Islet of Langerhans (tissue), 1 donor: Measurements from ENCODE around the gene PKDREJ.
"Not testable (repeated sequence)": the region's sequence is repeated elsewhere in the genome, so short reads cannot be mapped to it uniquely, and the experiment has no call there.

Experiments used
- FAIRE-seq: peaks from one replicate; lab custom pipeline; 2011; peaks lifted over from hg19 to GRCh38; lab: Jason Lieb, UNC

PKDREJ gene

DNA sequence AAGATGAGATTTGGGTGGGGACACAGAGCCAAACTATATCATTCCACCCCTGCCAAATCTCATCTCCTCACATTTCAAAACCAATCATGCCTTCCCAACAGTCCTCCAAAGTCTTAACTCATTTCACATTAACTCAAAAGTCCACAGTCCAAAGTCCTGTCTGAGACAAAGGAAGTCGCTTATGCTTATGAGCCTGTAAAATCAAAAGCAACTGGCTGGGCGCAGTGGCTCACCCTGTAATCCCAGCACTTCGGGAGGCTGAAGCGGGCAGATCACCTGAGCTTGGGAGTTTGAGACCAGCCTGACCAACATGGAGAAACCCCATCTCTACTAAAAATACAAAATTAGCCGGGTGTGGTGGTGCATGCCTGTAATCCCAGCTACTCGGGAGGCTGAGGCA, 1.4 kb upstream of the PKDREJ start:
- FAIRE-seq = not testable (repeated sequence)

DNA sequence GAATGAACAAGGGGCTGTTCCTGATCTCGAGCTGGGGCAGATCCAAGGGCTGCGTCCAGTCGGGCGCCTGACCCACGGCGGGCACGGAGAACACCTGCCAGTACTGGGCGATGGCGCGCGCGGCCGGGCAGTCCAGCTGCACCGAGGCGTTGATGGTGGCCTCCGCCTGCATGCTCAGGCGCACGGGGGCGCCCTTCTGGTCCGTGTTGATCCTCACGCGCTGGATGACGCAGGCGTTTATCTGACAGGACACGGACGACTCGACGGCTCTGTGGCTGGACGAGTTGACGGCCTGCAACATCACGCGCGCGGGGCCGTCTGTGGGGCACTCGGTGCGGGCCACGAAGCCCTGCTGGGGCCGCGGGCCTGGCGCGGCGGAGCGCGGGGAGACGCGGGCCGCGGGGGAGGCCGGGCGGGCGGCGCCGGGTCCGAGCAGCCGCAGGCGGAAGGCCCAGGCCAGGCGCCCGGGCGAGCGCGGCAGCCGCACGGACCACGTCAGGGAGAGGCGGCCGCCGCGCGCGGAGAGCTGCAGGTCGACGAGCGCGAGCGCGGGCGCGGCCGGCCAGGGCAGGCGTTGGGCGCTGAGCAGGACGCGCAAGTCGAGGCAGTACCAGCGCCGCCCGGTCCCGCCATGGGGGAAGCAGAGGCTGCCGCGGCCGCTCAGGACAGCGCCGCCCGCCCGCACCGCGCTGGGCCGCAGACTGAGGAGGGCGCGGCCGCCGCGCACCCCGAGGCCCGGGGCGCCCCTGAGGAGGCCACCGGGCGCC, 511 bp downstream of the PKDREJ start:
- FAIRE-seq = no peak

DNA sequence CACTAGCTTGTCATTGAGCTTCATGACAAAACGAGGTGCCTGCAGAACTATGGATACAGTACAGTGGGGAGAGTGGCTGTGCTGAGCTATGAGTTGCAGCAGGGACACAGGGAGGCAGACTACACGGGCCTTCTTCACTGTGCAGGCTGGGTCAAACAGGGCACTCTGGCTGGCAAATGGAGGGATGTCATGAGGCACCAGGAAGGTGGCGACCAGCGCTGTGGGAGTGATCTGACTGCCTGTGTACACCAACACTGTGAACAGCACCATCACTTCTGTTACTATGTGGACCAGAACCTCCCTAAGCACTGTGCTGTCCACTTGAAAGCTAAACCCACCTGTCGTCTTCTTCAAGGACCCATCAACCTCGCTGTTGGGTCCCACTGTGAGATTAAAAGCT, 3.1 kb downstream of the PKDREJ start:
- FAIRE-seq = no peak

DNA sequence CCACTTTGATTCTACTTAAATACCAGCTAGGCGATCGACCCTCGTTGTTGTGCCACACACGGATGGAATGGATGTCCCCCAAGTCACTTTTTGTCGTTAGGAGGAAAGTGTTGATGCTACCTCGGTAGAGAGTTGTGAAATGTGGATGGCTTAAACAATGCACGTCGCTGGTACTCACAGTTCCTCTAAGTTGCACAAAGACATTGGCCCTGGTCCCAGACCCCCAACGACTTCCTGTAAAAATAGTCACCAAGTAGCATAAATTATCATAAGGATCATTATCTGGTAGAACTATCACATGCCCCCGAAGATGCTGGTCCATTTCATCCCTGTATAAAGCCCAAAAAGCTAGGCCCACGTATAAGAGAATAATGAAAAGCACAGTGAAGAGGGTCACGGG, 3.8 kb downstream of the PKDREJ start:
- FAIRE-seq = no peak

DNA sequence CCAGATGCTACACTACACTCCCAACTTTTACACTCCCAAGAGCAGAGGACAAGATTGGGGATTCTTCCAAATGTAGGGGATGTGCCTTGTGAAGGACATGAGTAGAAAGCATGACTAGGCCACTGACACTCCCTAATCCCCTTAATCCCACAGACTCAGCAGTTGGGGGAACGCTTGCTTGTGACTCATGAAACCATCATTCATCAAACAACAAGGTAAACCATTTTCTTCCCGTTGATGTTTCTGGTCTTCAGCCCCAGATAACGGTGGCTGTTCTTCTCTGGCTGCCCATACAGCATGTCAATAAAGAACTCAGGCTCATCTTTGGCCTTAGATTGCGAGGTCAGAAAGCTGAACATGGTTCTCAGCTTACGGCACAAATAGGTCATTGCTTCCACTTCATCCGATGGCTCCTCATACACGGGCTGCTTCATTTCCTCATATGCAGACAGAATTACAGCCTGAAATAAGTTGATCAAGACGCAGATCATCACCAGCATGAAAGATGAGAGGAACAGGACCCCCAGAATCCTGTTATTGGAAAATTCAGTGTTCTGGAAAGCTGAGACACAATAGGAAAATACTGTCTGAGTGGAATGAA, 6.7 kb downstream of the PKDREJ start:
- FAIRE-seq = no peak

DNA sequence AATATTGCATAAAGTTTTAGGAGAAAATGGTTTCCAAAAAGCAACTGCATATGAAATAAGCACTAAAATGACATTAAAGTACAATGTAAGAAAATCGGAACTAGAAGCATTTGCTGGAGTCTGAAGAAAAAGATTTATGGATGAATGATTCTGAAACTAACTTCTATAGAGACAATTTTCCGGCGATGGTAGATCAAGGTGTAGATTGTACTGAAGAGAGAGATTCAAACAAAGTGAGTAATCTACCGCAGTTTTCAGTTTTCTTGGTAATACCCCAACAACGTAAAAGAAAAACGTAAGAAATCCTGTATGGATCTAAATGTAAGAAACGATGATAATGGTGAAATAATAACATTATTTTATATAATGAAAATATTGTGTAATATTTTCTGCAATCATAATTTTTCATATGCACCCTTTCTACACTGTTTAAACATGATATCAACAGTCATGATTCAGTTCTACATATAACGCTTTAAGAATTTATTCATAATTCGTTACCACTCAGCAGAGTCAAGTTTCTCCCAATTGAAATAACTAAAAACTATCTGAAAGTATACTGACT, 11.2 kb downstream of the PKDREJ start:
- no peak for FAIRE-seq

DNA sequence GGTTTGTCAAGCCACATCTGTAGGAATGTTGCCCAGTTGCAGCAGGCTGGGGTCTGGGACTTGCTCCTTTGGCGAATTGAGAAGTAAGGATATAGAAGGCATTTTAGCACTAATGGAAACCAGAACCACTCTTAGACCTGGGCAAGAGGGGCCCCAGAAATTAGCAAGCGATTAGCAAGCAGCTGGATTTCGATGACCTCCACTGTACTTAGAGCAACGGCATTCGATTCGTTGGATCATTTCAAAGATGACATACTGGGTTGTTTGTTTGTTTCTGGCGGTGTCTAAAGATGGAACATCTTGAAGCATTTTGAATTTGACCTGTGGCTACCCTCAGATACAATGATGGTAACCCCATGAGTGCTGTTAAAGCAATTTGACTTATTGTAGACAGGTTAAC, 11.9 kb downstream of the PKDREJ start:
- no peak for FAIRE-seq

DNA sequence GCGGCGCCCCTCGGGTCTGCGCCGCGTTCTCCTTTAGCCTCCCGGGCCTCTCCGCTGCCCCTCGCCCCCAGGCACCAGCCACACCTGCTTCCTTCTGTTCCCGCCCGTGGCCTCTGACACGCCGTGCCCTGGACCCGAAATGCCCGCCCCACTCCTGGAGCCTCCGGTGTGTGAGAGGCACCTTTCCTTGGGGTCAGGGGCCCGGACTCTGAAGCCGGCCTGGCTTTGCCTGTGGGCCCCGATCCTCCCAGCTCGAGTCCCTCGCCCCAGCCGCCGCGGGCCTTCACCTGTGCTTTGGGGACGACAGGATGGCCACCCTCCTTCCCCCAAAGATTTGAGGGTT, 12.4 kb downstream of the PKDREJ start:
- FAIRE-seq = no peak

DNA sequence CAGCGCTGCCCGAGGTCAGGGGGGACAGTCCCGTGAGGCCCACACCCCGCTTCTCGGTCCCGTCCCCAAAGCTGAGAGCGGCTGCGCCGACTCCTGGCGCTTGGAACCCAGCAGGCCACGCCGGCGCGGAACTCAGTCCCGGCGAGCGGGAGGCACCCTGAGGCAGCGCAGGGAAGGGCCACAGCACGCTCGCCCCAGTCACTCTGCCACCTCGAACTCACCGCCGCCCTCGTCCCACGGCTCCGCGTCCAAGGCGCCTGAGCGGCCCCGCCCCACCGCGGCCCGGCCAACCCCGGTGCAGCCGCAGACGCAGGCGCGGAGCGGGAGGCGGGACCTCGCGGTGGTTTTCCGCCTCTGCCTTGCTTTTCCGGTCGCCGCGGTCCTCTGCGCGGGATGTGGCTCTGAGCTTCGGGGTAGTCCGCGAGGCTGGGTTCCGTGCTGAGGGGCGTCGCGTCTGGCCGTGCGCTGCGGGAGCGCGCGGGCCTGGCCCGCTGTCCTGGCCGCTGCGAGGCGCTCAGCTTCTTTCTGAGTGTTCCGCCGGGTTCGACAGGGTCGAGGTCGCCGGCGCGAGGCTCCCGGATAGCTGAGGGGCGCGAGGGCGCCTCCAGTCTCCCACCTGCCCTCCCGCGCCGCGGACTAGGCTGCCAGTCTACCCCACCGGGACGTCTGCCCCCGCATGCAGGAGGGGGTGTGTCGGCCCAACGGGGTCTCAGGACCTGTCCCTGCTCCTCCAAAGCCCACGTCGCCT, 12.9 kb downstream of the PKDREJ start, which contains the start of gene CDPF1:
Gene CDPF1 (minus strand): TSS at position 259 of the 748 bp plus-strand sequence. CDS start 2,009 bp downstream, outside the sequence.
- FAIRE-seq = no peak

DNA sequence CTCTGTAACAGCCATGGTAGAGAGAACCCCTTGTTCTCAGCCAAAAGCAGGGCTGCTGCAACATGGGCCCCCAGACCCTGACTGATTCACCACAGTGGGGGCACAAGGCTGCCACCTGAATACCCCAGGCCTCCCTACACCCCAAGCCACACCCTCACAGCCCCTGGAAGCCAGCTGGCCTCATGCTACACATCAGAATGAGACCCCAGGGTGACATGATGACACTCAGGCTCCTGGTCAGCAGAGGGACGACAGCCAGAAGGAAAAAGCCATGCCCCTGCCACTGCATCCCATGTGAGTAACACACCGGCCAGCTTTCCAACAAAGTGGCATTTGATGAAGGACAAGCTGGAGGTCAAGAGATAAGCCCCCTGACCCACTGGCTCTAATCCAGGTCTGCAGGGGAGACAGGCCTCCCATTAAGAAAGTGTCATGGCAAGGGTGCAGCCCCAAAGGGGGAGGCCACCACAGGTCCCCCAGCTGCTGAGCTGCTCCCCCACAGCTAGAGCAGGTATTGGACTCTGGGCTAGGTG, 15.6 kb downstream of the PKDREJ start:
- no peak for FAIRE-seq

DNA sequence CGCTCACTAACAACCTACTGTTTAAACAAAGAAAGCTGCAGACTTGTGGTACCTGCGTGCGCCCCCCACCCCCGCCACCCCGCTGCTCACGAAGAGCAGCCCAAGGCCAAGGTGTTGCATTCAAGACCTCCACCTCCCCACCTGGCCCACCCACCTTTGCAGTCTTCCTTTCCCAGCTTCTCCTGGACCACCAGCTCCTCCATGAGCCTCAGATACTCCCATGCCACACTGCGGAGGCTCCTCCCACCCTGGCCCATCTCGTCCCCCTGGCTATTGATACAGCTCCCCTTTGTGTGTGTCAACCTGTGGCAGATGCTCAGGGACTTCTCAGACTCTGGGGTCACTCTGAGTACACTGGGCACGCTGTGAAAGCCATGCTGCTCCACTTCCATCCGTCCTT, 17.0 kb downstream of the PKDREJ start:
- no peak for FAIRE-seq

DNA sequence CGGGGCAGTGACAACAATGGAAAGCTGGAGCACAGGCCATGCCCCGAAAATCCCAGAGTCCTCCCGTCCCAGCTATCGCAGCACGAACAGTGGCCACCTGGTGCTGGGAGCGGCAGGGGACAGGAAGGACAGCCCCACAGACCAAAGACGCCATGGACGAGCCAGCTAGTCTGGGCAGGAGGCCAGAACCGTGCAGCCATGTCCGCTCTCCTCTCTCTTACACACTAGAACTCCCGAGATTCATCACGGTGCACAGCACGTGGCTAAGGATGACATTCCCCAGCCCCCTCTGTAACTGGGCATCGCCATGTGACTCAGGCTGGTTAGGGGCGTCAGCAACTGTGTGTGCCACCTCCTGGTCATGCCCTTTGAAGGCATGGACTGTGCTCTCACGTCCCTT, 17.6 kb downstream of the PKDREJ start:
- no peak for FAIRE-seq

DNA sequence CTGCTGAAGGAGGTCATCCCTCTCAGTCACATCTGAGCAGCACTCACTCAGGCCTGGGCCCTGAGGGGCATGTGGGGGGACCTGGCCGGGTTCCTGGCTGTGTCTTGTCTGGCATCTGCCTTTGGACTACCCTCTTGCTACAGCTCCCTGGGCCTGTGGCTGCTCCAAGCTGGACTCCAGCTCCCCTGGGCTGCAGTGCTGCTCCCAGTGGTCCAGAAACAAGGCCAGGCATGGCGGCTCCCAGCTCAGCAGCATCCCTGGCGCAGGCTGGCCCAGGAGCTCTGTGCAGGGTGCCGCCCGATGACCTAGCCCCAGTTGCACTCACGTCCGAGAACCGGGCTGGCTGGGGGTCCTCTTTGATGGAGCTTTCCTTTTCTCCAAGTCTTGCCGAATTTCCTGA, 18.4 kb downstream of the PKDREJ start:
- no peak for FAIRE-seq

DNA sequence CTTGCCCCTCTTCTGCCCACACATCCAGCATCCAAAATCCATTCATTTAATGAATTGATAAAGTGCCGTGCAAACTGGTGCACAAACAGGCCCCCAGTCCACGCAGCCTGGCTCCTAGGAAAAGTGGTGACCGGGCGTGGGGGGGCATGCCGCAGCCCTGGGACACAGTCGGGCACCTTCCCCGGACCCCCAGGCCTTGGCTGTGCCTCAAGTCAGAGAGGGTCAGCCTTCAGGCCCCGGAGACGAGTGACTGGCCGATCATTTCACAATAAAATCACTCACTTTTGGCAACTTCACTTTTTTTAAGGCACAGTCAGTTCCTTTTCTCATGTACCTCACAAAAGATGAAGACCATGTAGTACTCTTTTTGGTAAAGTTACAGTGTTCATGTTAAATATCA, 21.1 kb downstream of the PKDREJ start:
- no peak for FAIRE-seq

DNA sequence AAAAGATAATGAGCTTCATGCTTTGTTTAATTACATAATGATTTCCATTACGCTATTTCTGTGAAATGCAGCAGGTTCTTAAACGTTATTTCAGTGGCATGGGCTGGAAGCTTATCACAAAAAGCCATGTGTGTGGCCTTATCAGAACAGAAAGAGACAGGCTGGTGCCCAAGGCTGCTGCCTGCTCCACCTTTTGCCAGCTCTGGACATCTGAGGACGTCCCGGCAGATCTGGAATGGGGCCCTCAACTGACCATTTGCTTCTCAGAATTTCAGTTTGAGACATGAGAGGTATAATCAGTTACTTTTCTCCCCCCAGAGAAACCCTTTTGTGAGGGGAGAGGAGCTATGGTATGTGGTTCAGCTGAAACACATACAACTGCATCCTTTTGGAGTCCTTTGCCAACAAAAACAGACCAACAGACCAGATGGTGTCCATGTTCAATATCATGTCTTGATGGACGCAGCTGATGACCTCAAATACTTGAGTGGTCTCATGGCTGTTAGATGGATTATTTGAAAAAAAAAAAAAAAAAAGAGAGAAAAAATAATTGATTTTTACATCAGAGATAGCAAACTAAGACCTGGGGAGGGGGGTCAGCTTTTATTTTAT, 21.6 kb downstream of the PKDREJ start:
- no peak for FAIRE-seq

DNA sequence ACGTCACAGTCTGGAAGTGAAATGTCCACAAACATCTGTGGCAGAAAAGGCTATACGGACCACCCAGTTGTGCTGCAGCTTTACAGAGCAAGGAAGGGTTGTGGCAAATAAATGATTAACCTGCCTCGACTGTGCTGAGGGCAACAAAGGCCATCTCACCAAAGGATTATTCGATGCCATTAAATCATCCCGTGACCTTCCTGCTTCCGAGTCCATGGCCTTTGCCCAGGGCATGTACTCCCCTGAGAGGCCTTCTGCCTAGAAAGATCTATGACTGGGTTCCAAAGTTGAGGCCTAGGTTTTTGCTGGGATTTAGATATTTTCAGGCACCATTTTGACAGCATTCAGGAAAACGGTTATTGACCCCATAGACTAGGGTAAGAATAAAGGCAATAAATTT, 22.2 kb downstream of the PKDREJ start:
- FAIRE-seq = no peak

DNA sequence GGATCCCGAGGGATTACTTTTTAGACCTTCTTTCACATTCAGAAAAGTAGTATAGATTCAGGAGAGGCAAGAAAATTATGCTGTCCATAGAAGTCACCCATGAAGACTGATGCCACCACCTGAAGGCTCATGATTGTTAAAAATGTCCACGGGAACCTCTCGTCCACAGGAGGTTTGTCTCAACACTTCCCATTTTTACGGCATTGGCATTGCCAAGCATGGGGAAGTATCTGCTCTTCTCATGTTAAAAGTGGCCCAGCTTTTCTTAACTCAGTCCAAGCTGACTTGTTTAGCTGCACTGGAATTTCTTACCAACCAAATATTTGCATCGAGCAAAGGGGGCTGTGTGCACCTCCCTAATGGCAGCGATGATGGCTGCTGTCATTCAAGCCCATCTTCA, 22.6 kb downstream of the PKDREJ start:
- no peak for FAIRE-seq

DNA sequence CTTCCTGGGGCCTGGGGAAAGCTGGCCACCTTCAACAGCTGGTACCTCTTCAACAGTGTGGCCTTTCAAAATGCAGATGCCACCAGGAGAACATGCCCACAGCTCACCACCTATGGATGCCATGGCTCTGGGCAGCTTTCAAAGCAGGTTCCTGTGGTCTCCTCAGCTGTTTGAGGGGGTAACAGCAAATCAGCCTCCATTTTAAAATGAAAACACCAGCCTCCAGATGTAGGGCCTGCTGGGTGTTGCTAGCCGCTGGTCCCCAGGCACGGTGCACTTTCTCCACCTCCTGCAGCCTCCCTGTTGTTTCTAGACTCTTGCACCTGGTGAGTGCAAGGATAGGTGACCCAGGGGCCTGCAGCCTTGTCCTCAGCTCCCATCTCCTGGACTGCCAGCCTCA, 23.1 kb downstream of the PKDREJ start:
- no peak for FAIRE-seq

DNA sequence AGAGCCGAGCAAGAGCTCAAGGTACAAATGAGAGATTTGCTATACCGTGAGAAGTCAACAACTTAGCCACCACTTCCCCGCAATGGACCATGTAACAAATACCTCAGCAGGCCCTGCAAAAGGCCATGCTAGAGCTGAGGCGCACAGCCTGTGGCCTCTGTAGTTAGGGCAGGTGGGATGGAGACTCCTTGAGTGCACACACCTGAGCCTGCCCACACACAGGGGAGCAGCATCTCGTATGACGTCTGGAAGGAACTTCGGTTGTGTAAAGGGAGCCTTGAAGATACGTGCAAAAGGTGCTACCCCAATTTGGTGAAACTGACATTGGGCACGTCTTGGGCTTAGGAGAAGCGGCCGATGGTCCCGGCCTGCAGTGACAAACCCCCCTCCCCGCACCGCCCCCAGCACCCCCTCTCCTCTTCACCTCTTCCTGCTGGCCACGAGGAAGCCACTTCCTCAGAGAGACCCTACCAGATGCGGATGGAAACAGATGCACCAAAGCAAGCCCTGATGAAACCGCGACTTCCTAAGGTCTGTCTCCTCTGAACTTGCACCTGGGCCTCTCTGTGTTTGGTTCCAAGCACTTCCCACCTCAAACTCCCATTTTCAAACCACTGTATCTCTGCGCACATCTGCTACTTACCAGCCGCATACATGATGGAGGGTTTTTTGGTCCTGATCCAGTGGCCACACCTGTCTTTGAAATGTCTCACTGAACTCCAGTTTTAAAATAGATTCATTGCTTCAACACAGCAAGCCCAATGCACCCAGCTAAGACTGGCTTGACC, 23.7 kb downstream of the PKDREJ start:
- FAIRE-seq = no peak

DNA sequence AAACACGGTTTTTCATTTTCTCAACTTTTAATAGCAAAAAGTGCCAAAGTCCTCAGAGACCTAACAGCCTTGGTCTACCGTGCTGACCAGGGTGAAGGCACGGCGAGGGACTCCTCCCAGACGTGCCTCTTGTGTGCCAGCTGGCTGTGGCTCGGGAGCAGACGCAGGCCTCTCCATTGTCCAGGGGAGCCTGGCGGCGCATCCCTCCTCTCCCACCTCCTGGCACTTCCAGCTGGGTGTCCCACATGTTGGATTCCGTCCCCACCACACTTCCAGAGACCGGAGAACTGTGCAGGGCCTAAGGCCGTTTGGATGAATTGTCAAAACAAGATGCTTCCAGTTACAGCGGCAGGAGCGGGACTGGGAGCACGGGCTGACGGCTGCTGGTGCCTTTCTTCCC, 24.6 kb downstream of the PKDREJ start:
- no peak for FAIRE-seq

DNA sequence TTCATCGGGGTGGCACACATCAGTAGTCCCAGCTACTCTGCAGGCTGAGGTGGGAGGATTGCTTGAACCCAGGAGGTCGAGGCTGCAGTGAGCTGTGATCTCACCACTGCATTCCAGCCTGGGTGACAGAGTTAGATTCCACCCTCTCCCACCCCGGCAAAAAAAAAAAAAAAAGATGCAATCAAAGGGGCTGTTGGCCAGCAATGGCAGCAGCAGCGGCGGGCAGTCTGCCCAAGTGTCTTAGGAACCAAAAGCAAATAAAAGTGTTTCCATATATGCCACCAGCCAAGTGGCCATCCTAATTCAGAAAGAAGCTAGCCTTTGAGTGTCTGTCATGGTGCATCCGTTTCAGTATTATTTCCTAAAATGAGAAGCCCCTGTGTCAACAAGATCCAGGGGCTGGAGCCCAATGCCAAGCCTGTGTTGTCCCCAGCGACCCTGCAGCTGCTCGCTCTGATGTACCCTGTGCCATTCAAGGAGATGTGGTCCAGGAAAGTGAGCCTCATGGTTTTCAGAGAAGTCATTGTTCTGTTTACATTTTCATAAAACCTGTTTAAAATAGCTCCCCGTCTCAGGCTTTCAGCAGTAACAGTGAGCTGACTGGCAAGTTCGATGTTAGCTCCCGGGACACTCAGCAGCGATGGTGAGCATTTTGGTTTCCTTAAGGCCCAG, 25.6 kb downstream of the PKDREJ start:
- no peak for FAIRE-seq
